ENCODE data around the gene ZNF236.

The ZNF236 gene

DNA sequence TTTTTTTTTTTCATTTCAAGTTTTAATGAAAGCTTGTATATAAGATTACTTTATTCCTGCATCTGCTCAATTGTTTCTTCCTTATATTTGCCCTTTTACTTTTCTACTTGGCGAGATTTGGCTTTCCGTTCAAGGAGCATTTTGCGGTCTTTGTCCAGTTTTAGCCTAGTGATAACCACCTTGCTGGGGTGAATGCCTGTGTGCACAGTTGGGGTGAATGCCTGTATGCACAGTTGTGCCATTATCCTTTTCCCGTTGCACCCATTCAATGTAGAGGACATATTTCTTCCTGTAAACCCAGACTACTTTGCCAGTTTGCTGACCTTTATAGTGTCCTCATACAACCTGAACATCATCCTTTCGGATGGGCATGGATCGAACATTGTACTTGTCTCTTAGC is 12.0 kb downstream of the ZNF236 start:
- TF ChIP-seq ZBTB7A (IDR thresholded peaks at IDR 0.05; ENCODE audit: low read depth) (no peak), EP300 (IDR thresholded peaks at IDR 0.05; ENCODE audit: borderline replicate concordance) (no peak), CREB1 (IDR thresholded peaks at IDR 0.05; ENCODE audit: low read depth) (no peak), TCF12 (IDR thresholded peaks at IDR 0.05; ENCODE audit: low read depth) (no peak), TAF1 (IDR thresholded peaks at IDR 0.05; ENCODE audit: low read depth) (no peak), TEAD4 (IDR thresholded peaks at IDR 0.05) (no peak), EGR1 (IDR thresholded peaks at IDR 0.05) (no peak), RAD21 (IDR thresholded peaks at IDR 0.05; ENCODE audit: low read depth) (no peak), FOXM1 (IDR thresholded peaks at IDR 0.05; ENCODE audit: borderline replicate concordance, low read depth) (no peak), YY1 (IDR thresholded peaks at IDR 0.05; ENCODE audit: low read depth) (no peak), CEBPB (IDR thresholded peaks at IDR 0.05) (no peak), NFIC (IDR thresholded peaks at IDR 0.05) (no peak)
- TF ChIP-seq, protein P1, sequence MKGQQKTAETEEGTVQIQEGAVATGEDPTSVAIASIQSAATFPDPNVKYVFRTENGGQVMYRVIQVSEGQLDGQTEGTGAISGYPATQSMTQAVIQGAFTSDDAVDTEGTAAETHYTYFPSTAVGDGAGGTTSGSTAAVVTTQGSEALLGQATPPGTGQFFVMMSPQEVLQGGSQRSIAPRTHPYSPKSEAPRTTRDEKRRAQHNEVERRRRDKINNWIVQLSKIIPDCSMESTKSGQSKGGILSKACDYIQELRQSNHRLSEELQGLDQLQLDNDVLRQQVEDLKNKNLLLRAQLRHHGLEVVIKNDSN (IDR thresholded peaks at IDR 0.05), result no peak
- TF ChIP-seq, protein P2, sequence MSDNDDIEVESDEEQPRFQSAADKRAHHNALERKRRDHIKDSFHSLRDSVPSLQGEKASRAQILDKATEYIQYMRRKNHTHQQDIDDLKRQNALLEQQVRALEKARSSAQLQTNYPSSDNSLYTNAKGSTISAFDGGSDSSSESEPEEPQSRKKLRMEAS (IDR thresholded peaks at IDR 0.05), result no peak
- TF ChIP-seq, protein P3, sequence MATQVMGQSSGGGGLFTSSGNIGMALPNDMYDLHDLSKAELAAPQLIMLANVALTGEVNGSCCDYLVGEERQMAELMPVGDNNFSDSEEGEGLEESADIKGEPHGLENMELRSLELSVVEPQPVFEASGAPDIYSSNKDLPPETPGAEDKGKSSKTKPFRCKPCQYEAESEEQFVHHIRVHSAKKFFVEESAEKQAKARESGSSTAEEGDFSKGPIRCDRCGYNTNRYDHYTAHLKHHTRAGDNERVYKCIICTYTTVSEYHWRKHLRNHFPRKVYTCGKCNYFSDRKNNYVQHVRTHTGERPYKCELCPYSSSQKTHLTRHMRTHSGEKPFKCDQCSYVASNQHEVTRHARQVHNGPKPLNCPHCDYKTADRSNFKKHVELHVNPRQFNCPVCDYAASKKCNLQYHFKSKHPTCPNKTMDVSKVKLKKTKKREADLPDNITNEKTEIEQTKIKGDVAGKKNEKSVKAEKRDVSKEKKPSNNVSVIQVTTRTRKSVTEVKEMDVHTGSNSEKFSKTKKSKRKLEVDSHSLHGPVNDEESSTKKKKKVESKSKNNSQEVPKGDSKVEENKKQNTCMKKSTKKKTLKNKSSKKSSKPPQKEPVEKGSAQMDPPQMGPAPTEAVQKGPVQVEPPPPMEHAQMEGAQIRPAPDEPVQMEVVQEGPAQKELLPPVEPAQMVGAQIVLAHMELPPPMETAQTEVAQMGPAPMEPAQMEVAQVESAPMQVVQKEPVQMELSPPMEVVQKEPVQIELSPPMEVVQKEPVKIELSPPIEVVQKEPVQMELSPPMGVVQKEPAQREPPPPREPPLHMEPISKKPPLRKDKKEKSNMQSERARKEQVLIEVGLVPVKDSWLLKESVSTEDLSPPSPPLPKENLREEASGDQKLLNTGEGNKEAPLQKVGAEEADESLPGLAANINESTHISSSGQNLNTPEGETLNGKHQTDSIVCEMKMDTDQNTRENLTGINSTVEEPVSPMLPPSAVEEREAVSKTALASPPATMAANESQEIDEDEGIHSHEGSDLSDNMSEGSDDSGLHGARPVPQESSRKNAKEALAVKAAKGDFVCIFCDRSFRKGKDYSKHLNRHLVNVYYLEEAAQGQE (IDR thresholded peaks at IDR 0.05; ENCODE audit: low read depth), result no peak

DNA sequence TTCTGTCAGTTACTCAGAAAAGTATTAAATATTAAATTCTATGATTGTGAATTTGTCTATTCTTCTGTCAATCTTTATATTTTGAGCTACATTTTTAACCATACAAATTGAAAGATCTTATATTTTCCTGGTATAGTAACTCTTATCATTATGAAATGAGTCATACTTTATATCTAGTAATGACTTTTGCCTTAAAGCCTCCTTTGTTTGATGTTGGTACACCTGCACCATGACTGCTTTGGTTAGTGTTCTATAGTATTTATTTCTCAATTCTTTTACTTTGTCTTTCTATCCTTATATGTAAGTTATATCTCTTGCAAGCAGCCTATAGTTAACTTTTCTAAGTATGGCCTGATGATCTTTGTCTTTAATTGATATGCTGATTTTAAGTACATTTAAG is 13.0 kb downstream of the ZNF236 start:
- TF ChIP-seq CREB1 (IDR thresholded peaks at IDR 0.05; ENCODE audit: low read depth), result no peak
- TF ChIP-seq, protein P1 (IDR thresholded peaks at IDR 0.05), result no peak
- no peak for TF ChIP-seq TCF12 (IDR thresholded peaks at IDR 0.05; ENCODE audit: low read depth)
- no peak for TF ChIP-seq ZBTB7A (IDR thresholded peaks at IDR 0.05; ENCODE audit: low read depth)
- TF ChIP-seq NFIC (IDR thresholded peaks at IDR 0.05), result no peak
- TF ChIP-seq FOXM1 (IDR thresholded peaks at IDR 0.05; ENCODE audit: borderline replicate concordance, low read depth), result no peak
- no peak for TF ChIP-seq TEAD4 (IDR thresholded peaks at IDR 0.05)
- no peak for TF ChIP-seq EP300 (IDR thresholded peaks at IDR 0.05; ENCODE audit: borderline replicate concordance)
- TF ChIP-seq, protein P3 (IDR thresholded peaks at IDR 0.05; ENCODE audit: low read depth), result no peak
- TF ChIP-seq, protein P2 (IDR thresholded peaks at IDR 0.05), result no peak
- TF ChIP-seq YY1 (IDR thresholded peaks at IDR 0.05; ENCODE audit: low read depth), result no peak
- TF ChIP-seq EGR1 (IDR thresholded peaks at IDR 0.05), result no peak
- TF ChIP-seq TAF1 (IDR thresholded peaks at IDR 0.05; ENCODE audit: low read depth), result no peak
- TF ChIP-seq CEBPB (IDR thresholded peaks at IDR 0.05), result no peak

DNA sequence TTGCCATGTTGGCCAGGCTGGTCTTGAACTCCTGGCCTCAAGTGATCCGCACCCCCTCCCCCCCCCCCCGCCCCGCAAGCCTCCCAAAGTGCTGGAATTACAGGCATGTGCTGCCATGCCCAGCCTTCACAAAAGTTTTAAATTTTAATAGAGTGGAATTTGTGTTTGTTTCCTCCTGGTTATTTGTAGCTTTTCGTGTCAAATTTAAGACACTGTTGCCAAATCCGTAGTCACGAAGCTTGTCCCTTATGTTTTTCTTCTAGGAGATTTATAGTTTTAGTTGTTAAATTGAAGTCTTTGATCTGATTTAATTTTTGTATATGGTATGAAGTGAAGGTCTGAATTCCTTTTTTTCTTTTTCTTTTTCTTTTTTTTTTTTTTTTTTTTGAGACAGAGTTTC is 14.7 kb downstream of the ZNF236 start:
- TF ChIP-seq CEBPB (IDR thresholded peaks at IDR 0.05) (no peak), TCF12 (IDR thresholded peaks at IDR 0.05; ENCODE audit: low read depth) (no peak), EP300 (IDR thresholded peaks at IDR 0.05; ENCODE audit: borderline replicate concordance) (no peak), ZBTB7A (IDR thresholded peaks at IDR 0.05; ENCODE audit: low read depth) (no peak), FOXM1 (IDR thresholded peaks at IDR 0.05; ENCODE audit: borderline replicate concordance, low read depth) (no peak), EGR1 (IDR thresholded peaks at IDR 0.05) (no peak), CREB1 (IDR thresholded peaks at IDR 0.05; ENCODE audit: low read depth) (no peak), TAF1 (IDR thresholded peaks at IDR 0.05; ENCODE audit: low read depth) (no peak), TEAD4 (IDR thresholded peaks at IDR 0.05) (no peak), YY1 (IDR thresholded peaks at IDR 0.05; ENCODE audit: low read depth) (no peak), RAD21 (IDR thresholded peaks at IDR 0.05; ENCODE audit: low read depth) (no peak), NFIC (IDR thresholded peaks at IDR 0.05) (no peak)
- TF ChIP-seq, protein P1 (IDR thresholded peaks at IDR 0.05), result no peak
- TF ChIP-seq, protein P3 (IDR thresholded peaks at IDR 0.05; ENCODE audit: low read depth), result no peak
- TF ChIP-seq, protein P2 (IDR thresholded peaks at IDR 0.05), result no peak

Measured in Ishikawa (cell line).